Measurements from ENCODE around the gene FGF12. TPM values are rescaled to one million over a fixed set of nuclear protein-coding genes. Genes with fewer than 3 reads are reported as not detected.
A peak's percentile ranks its signal among the peaks of the same experiment; 100 is the strongest.
"Not testable (repeated sequence)": the region's sequence is repeated elsewhere in the genome, so short reads cannot be mapped to it uniquely, and the experiment has no call there.

Gene FGF12
- total RNA-seq, 1 experiment from 2014 or later = 4.6 TPM

DNA sequence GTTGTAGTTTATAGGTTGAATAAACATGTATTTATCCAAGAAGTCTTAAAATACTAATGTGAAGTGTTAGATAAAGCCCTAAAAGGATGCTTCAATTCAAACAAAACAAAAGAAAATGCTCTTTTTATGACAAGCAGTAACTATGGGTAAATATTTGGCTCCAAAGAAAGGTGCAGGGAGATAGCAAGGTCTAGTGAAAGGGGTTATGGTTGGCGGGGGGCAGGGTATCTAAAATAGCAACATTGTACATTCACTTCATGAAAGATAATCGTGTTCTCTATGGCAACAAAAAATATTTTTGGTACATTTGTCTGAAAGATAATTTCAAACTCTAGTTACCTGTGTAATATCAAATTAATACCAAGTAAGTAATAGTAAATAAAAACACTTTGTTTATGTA lies 149.5 kb downstream of the FGF12 start:
- no peak for DNase-seq (ENCODE audit: low read depth)

- no peak for DNase-seq (ENCODE audit: low read depth)
These were observed 150.1 kb downstream of the FGF12 start for GRCh38 chr3:192577271-192577670.

DNA sequence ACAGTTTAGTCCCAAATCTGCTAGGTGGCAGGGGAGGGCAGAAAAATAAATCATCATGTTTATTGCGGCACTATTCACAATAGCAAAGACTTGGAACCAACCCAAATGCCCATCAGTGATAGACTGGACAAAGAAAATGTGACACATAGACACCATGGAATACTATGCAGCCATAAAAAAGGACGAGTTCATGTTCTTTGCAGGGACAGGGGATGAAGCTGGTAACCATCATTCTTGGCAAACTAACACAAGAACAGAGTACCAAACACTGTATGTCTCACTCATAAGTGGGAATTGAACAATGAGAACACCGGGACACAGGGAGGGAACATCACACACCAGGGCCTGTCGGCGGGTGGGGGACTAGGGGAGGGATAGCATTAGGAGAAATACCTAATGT lies 150.6 kb downstream of the FGF12 start:
- not testable (repeated sequence) for DNase-seq (ENCODE audit: low read depth)

- no peak for DNase-seq (ENCODE audit: low read depth)
These were observed 151.3 kb downstream of the FGF12 start for GRCh38 chr3:192575879-192576506.

GRCh38 chr3:192573240-192573639 lies 154.1 kb downstream of the FGF12 start:
- no peak for DNase-seq (ENCODE audit: low read depth)

- DNase-seq (ENCODE audit: low read depth) = peak; percentile 74
These were observed 156.2 kb downstream of the FGF12 start for GRCh38 chr3:192570821-192571791.

- DNase-seq (ENCODE audit: low read depth) = no peak
These were observed 157.0 kb downstream of the FGF12 start for GRCh38 chr3:192570315-192570714.

DNA sequence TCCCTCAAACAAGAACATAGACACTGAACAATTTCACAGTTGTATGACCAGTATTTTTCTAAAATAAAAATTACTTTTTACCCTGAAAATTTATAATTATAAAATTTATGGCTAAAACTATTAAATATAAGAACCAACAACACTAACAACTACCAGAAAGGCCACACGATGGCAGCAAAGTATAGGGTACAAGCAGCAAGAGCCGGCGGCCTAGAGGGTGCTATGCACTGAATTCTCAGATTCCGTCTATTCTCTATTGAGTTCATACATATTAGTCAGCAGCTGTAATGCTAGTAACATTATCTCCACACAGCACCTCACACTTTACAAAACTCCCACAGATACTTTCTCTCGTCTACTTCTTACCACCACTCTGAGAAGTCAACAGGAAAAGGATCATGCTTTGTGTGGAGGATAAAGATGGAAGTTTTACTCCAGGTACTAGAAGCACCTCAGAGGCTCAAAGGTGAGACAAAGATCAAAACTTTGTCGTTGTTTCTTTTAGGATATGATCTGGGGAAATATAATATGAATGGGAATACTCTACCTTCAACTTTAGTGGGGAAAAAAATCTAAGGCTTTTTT lies 160.5 kb downstream of the FGF12 start:
- DNase-seq (ENCODE audit: low read depth) = peak; percentile 76

DNA sequence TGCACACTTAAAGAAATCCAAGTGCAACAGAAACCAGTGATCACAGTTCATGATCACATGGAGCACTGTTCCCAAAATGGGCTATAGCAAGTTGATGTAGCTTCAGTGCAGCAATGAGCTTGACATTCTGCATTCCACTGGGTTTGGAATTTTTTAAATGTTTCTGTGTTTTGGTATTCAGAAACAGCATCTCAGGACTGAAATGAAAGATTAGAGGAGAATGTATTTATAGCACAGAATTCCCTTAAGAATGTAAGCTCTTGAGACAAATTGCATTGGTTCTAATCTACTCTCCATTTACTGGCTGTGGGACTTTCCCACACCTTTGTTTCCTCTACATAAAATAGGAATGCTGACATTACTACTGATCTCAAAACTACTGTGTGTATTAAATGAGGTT lies 162.7 kb downstream of the FGF12 start:
- no peak for DNase-seq (ENCODE audit: low read depth)

DNA sequence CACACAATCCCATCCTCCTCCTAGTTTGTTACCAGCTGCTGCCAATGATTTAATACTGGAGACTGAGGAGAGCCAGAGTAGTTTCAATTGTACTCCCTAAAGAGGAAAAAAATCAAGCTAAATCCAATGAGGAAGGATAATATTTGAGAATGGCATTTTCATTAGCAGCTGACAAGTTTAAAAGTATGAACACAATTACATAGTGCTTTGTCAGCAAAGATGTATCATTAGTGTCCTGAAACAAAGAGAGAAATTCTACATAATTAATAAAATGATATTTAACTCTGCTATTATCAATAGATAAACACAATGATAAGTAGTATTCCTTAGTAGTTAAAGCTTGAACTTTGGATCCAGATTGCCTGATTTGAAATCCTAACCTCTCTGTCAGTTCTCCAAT lies 163.9 kb downstream of the FGF12 start:
- no peak for DNase-seq (ENCODE audit: low read depth)

DNA sequence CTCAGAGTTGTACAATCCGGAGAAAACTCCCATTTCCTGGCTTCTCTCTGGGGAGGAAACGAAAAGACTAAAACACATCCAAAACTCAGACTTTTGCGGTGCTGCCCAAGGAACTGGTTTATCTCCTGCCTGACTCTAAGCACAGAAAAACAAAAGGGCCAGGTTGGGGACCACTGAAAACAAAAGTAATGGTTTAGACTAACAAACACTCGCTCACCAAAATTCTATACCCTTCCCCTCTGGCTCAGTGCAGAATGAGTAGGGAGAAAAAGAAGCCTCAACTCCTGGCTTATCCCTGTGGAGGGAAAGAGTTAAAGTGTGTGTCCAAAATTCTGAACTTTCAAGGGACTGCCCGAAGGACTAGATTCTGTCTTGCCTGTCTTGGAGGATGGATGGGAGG lies 173.6 kb downstream of the FGF12 start:
- no peak for DNase-seq (ENCODE audit: low read depth)

GRCh38 chr3:192550356-192550755 lies 177.0 kb downstream of the FGF12 start:
- DNase-seq (ENCODE audit: low read depth) = no peak

- no peak for DNase-seq (ENCODE audit: low read depth)
These were observed 182.0 kb downstream of the FGF12 start for GRCh38 chr3:192545333-192545732.

DNA sequence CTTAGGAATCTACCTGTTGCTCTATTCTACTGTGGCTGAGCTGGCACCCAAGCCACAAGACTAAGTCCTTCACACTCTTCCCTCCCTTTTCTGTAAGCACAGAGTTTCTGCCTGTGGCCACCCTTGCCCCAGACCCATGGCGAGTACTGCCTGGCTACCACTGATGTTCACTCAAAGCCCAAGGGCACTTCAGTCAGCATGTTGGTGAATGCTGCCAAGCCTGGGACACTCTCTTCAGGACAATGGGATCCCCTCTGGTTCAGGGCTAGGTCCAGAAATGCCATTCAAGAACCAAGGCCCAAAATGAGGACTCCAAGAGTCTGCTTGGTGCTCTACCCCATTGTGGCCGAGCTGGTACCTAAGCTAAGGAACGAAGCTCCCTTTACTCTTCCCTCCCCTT lies 184.2 kb downstream of the FGF12 start:
- DNase-seq (ENCODE audit: low read depth) = no peak

GRCh38 chr3:192516820-192517219 lies 210.5 kb downstream of the FGF12 start:
- DNase-seq (ENCODE audit: low read depth) = no peak

DNA sequence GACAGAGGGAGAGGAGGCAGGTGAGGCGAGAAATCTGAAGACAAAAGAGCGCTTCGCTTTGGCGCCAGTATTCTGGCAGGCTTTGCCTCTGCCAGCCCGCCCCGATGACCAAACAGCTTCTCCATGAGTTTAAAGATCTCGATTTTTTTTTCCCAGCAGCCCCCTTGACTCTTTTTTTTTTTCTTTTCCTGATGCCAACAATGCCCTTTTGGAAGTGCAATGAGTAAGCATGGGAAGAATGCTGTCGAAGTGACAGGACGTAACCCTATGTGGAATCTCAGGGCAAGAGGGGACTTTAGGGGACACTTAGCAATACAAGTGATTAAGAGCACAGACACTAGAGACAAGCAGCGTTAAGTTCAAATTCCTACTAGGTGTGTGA lies 211.7 kb downstream of the FGF12 start:
- DNase-seq (ENCODE audit: low read depth) = no peak

- DNase-seq (ENCODE audit: low read depth) = no peak
These were observed 212.3 kb downstream of the FGF12 start for GRCh38 chr3:192514754-192515663.

DNA sequence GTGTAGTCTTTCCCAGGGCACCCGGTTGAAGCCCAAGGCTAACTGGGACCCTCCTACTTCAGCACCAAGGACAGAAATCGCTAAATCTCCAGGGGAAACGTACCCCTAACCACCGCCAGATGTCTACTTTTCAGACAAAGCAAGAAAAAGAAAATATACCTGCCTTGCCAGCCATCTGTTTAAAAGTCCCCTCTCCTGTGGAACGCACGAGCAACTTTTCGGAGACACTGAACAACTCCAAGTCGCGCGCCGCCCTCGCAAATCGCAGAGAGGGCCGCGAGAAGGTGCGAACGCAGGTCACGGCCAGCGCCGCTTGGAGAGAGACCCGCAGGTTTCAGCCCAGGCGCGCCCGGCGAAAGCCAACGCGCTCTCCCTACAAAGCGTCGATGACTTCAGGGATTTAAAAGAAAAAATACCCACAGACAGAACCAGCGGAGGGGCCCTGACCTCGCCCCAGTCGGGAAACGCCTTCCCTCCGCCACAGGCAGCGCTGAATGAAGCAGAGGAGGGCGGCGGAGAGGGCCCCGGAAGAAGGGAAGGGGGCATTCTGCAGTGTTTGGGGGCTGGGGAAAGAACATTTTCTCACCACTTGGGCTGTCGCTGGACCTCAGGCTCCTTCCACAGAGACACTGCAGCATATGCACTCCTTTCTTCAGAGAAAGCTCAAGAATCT lies 213.1 kb downstream of the FGF12 start:
- peak; percentile 3 for DNase-seq (ENCODE audit: low read depth)

DNA sequence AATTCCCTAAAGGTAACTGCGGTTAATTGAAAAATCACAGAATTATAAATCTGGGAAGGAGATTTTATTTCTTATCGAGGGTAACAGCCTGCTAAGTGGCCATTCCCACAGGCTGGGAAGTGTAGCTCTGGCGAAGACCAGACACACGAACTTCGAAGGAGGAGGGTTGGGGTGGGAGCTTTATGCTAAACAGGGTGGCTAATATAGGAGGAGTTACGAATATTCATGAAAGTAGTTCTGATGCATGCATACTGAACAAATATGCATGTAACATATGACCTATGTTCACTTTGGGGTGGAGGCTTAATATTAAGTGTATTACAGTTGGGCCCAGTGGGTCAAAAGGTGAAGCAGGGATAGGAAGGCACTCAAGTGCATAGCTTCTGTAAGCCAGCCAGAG lies 221.6 kb downstream of the FGF12 start:
- DNase-seq (ENCODE audit: low read depth) = no peak

DNA sequence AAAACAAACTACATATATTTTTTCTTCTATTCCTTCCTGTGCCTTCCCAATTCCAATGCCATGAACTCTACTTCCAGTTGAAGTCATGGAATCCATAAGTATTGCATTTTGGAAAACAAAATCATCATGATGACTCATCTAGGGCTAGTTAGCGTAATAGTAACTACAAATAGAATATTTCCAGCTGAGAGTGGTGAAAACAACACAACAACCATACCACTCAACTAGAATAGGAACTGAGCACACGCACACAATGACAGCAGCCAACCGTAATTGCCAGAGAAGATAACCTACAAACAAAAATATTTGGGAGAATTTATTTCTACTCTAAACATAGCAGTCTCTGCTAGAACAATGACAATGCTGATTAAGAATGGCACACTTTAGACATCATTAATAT lies 225.9 kb downstream of the FGF12 start:
- no peak for DNase-seq (ENCODE audit: low read depth)

DNA sequence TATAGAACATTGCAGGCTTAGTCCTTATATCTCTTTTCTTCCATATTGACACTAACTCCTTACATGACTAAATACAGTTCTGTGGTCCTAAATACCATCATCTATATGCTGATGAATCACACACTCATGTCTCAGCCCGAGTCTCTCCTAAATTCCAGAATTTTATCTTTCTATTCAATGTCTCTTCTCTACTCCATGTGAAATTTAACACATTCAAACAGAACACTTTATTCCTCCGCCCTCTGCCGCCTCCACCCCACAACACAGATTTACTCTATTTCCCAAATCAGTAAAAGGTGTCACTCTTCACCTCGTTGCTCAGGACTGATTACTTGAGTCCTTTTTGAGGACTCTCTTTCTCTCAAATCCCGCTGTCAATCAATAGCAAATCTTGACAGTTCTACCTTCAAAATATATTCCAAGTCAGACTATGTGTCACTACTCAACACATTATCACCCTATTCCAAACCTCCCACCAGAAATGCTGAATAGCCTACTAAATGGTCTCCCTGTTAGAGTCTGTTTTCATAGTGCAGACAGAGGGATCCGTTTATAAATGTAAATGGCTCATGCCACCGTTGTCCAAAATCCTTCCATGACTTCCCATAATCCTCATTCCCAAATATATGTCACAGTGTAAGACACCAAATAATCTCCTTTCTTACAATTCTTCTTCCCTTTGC lies 230.3 kb downstream of the FGF12 start:
- DNase-seq (ENCODE audit: low read depth) = no peak

Measured in M059J (cell line).